Esophagus muscularis mucosa (tissue), 4 donors: ENCODE measurements around the gene CRLF2. TPM values are rescaled to one million over a fixed set of nuclear protein-coding genes. Genes with fewer than 3 reads are reported as not detected.

Source experiments
- DNase-seq: peaks from one replicate; pipeline ENCODE4 v3.0.0-alpha.2; 2017; ENCODE audit errors: extremely low spot score
- H3K27ac ChIP-seq, 4 donors: fragments of 200-600 bp; sonication (generic); replicated peaks in 1 of 4; 1 replicate in 3 of 4; 2 replicates in 1 of 4; pipeline ENCODE4 v1.5.1; 2016 to 2019; ENCODE audit warnings: mild to moderate bottlenecking in 1 of 4
- H3K27me3 ChIP-seq, 4 donors: fragments of 200-600 bp; sonication (generic); one replicate each; pipeline versions ENCODE4 v1.5.1 to v1.6.0; 2016 to 2019
- H3K36me3 ChIP-seq, 4 donors: fragments of 200-600 bp; sonication (generic); one replicate each; pipeline ENCODE4 v1.5.1; 2016 to 2019
- H3K4me1 ChIP-seq, 4 donors: fragments of 200-600 bp; sonication (generic); one replicate each; pipeline ENCODE4 v1.5.1; 2016 to 2019
- H3K4me3 ChIP-seq, 4 donors: fragments of 200-600 bp; sonication (generic); 1 replicate in 2 of 4; 2 replicates in 2 of 4; pipeline ENCODE4 v1.5.1; 2016 to 2019; ENCODE audit warnings: mild to moderate bottlenecking in 4 of 4, moderate library complexity in 1 of 4
- H3K9me3 ChIP-seq, 4 donors: fragments of 200-600 bp; sonication (generic); 1 replicate in 3 of 4; 2 replicates in 1 of 4; pipeline ENCODE4 v1.5.1; 2016 to 2019
- CTCF ChIP-seq, 3 experiments: fragments of 200-600 bp in 2 of 3; fragments of 450-650 bp in 1 of 3; sonication (generic) in 2 of 3; IDR thresholded peaks; one replicate each; pipeline ENCODE4 v1.5.1; 2017 to 2019; ENCODE audit warnings: antibody characterized with exemption in 3 of 3, mild to moderate bottlenecking in 2 of 3, moderate library complexity in 1 of 3
- EP300 ChIP-seq: sonication (generic); formaldehyde crosslinking; IDR thresholded peaks from one replicate; pipeline ENCODE4 v1.6.1; 2017; ENCODE audit warnings: antibody characterized with exemption
- POLR2A ChIP-seq: fragments of 450-650 bp; IDR thresholded peaks from one replicate; pipeline ENCODE4 v1.6.1; 2017; ENCODE audit warnings: antibody characterized with exemption, moderate library complexity, mild to moderate bottlenecking, low read depth
- POLR2AphosphoS5 ChIP-seq, 2 donors: sonication (generic); formaldehyde crosslinking; IDR thresholded peaks; one replicate each; pipeline ENCODE4 v1.6.1; 2017; ENCODE audit warnings: antibody characterized with exemption in 2 of 2
- WGBS: methylation state at CpG from one replicate; pipeline ENCODE4 v1.1.5; 2018; 5-methylcytosine and 5-hydroxymethylcytosine counted together
- intact Hi-C: fragments of 100-400 bp; cut with DNase I; formaldehyde crosslinking; loops from one replicate; pipeline ENCODE4 v1.15.1; 2023
- total RNA-seq, 4 donors: library from RNA; depleted of rRNA; stranded (reverse); fragments of >200 nt; gene quantifications; one replicate each; pipeline versions ENCODE4 v1.1.0 to v1.2.1, GENCODE V29; 2016

The CRLF2 gene
- total RNA-seq, 4 donors from 2014 or later: 0.63 to 2.1 (median 1.3) TPM; not detected in 1

GRCh38 chrX:1223242-1223600 is 10.8 kb upstream of the CRLF2 start:
- H3K4me3 ChIP-seq: no peak overlapping the region
- no peaks in the 10 kb centered on the region for H3K27me3 ChIP-seq
- peaks cover 0 to 26% (median 11%) of the 10 kb centered on the region in 4 donors for H3K9me3 ChIP-seq
- H3K36me3 ChIP-seq: no peaks in the 10 kb centered on the region
- intact Hi-C loops: no loop called here
- H3K4me1 ChIP-seq: no peaks in the 10 kb centered on the region
- TF ChIP-seq EP300: no peak
- TF ChIP-seq CTCF (IDR thresholded peaks at IDR 0.05): no peak
- TF ChIP-seq POLR2AphosphoS5 (IDR thresholded peaks at IDR 0.05): no peak
- no peak for TF ChIP-seq POLR2A
- no peak for DNase-seq
- no peak overlapping the region for H3K27ac ChIP-seq

GRCh38 chrX:1222531-1223241 is 10.2 kb upstream of the CRLF2 start:
- intact Hi-C loops: no loop called here

GRCh38 chrX:1221296-1221845 is 8.9 kb upstream of the CRLF2 start:
- Histone ChIP-seq H3K4me3 (no peak overlapping the region), H3K36me3 (no peaks in the 10 kb centered on the region), H3K27ac (no peak overlapping the region), H3K27me3 (no peaks in the 10 kb centered on the region), H3K4me1 (no peaks in the 10 kb centered on the region), H3K9me3 (peaks cover 0 to 26% (median 11%) of the 10 kb centered on the region in 4 donors)
- WGBS: 81% methylated on average over 12 of the region's 12 CpGs
- intact Hi-C loops: no loop called here
- TF ChIP-seq POLR2AphosphoS5 (IDR thresholded peaks at IDR 0.05): no peak
- no peak for TF ChIP-seq CTCF (IDR thresholded peaks at IDR 0.05)
- no peak for TF ChIP-seq POLR2A
- TF ChIP-seq EP300: no peak
- no peak for DNase-seq

More at GRCh38 chrX:1222531-1223241, 10.2 kb upstream of the CRLF2 start:
- peaks cover 0 to 26% (median 11%) of the 10 kb centered on the region in 4 donors for H3K9me3 ChIP-seq
- no peak for DNase-seq
- H3K4me1 ChIP-seq: no peaks in the 10 kb centered on the region
- H3K36me3 ChIP-seq: no peaks in the 10 kb centered on the region
- no peak for TF ChIP-seq CTCF (IDR thresholded peaks at IDR 0.05)
- no peak for TF ChIP-seq POLR2A
- TF ChIP-seq EP300: no peak
- TF ChIP-seq POLR2AphosphoS5 (IDR thresholded peaks at IDR 0.05): no peak
- no peak overlapping the region for H3K27ac ChIP-seq
- WGBS: 75% methylated on average over 17 of the region's 17 CpGs
- no peaks in the 10 kb centered on the region for H3K27me3 ChIP-seq
- no peak overlapping the region for H3K4me3 ChIP-seq

GRCh38 chrX:1218286-1218685 is 5.8 kb upstream of the CRLF2 start:
- H3K27ac ChIP-seq: no peak overlapping the region
- H3K27me3 ChIP-seq: peaks cover 0 to 4% (median 0%) of the 10 kb centered on the region in 4 donors
- no peaks in the 10 kb centered on the region for H3K36me3 ChIP-seq
- DNase-seq: no peak
- 73% methylated on average over 4 of the region's 4 CpGs for WGBS
- TF ChIP-seq EP300 (no peak), POLR2A (no peak), POLR2AphosphoS5 (IDR thresholded peaks at IDR 0.05) (no peak), CTCF (IDR thresholded peaks at IDR 0.05) (no peak)
- H3K9me3 ChIP-seq: peaks cover 0 to 15% (median 6%) of the 10 kb centered on the region in 4 donors
- no peak overlapping the region for H3K4me3 ChIP-seq
- no peaks in the 10 kb centered on the region for H3K4me1 ChIP-seq
- intact Hi-C loops: no loop called here
